Activated naive CD4-positive, alpha-beta T cell (primary cell): Measurements from ENCODE around the gene DDX54.
"Not testable (repeated sequence)": the region's sequence is repeated elsewhere in the genome, so short reads cannot be mapped to it uniquely, and the experiment has no call there.

ENCODE experiments used
- DNase-seq, 4 experiments: peaks; one replicate each; lab custom pipeline; 2025; lab: John Stamatoyannopoulos, UW

Gene DDX54

DNA sequence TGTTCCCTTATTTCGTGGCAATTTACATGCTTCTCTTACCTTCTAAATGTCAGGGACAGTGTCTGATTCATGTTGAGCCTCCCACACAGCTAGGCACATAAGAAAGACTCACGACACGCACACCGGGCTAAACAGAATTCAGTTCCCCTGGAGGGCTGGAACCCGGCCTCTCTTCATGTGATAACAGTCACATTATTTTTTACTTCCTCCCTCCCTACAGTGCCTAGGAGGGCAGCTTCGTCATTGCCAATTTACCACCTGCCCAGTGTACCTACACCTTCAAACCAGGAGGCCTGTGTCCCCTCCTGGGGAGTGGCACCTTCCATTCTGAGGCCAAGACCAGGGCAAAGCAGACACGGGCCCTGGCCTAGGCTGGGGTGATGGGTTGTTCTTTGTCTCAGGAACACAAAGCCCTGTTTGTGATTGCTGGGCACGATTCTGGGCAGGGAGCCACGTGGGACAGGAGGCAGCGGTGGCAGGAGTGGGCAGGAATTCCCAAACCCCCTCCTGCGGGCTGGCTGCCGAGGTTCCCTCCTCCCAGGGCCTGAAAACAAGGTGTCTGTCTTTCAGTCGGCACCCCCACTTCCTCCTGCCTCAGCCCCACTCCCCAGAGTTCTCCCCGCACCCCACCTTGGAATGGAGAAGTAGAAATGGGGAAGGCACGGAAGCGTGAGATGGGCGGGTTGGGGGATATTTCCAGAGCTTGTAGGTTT is 42.9 kb downstream of the DDX54 start:
- no peak for DNase-seq

DNA sequence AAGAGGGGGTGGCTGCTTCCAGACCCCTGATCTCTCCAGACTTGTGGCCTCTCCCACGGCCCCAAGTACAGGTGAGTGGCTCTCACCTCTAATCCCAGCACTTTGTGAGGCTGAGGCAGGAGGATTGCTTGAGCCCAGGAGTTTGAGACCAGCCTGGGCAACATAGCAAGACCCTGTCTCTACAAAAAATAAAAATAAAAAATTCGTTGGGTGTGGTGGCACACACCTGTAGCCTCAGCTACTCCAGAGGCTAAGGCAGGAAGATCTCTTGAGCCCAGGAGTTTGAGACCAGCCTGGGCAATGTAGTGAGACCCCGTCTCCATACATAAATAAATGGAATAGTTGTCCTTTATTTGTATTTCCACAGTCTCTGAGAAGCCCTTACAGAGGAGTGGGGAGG is 43.6 kb downstream of the DDX54 start:
- not testable (repeated sequence) for DNase-seq

DNA sequence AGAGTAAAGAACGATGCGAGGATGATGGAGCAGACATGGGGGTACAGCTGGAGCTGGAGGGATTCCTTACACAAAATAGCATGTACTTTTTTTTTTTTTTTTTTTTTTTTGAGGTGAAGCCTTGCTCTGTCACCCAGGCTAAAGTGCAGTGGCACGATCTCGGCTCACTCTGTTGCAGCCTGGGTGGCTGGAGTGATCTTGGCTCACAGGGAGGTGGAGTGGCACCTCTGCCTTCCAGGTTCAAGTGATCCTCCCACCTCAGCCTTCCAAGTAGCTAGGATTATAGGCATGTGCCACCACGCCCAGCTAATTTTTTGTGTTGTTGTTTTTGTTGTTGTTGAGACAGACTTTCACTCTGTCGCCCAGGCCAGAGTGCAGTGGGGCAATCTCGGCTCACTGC is 44.6 kb downstream of the DDX54 start:
- no peak for DNase-seq

DNA sequence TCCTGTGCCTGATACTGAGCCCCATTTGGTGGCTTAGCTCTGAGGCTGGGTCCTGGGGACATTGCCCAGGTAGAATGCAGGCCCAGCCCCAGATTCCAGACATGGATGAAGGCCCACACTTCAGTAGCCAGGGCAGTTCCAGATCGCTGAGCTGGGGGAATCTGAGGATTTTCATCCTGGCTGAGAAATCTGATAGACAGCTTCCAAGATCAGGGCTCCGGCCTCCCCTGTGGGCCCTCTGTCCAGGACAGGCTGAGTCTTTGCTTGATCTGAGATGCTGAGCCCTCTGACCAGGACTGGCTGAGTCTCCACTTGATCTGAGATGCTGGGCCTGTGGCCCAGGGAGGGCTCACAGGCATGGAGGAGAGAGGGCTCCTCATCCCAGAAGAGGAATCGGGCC is 46.5 kb downstream of the DDX54 start:
- no peak for DNase-seq

DNA sequence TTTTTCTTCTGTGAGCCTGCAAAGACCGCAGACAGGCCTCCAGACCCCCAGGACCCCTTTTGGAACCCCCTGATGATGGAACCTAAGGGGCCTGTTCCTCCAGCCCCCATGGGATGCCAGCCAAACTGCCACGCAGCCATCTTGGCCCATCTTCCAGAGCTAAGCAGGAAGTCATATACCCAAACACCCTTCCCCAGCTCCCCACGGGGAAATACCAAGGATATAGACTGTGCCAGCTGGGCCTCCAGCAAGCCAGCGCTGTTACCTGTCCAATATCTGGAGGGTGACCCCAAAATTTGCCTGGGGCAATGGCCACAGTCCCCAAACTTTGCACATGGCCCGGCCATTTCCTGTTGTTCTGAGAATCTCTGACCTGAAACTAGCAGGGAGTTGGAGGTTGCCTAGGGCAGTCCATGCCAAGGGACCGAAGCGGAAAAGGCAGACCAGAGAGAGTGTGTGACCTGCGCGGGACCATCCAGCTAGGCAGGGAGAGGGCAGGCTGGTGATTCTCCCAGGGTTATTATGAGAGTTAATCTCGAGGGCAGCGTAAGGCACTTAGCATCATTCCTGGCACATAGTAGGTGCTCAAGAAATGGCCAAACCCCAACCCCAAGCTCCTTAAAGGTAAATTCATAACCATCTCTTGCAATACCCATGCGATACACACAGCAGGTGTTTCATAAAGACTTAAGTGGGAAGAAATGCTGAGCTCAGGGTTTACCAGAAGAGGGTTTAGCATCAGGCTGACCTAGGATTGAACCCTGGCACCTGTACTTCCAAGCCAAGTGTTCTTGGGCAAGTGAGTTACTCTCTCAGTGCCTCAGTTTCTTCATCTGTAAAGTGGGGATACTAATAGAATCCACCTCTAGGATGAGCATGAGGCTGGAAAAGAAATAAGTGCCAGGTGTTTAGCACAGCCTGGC is 47.2 kb downstream of the DDX54 start:
- no peak for DNase-seq

DNA sequence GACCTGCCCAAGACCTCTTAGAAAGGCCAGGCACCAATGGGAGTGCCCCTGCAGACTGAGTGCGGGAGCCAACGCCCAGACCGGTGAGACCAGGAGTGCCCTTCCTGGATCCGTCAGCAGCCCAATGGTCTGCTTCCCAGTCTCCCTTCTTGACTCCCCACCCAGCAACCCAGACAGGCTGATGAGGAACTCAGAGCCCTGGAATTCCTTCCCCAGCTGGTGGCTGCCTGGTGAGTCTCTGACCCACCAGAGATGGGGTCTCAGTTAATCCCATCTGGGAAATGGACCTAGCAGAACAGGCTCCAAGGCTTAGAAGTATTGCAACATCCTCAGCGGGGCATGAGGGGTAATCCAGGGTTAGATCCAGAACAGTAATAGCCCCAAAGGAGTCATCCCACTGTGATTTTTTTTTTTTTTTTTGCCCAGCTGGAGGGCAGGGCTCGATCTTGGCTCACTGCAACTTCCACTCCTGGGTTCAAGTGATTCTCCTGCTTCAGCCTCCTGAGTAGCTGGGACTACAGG is 48.2 kb downstream of the DDX54 start:
- DNase-seq: no peak

DNA sequence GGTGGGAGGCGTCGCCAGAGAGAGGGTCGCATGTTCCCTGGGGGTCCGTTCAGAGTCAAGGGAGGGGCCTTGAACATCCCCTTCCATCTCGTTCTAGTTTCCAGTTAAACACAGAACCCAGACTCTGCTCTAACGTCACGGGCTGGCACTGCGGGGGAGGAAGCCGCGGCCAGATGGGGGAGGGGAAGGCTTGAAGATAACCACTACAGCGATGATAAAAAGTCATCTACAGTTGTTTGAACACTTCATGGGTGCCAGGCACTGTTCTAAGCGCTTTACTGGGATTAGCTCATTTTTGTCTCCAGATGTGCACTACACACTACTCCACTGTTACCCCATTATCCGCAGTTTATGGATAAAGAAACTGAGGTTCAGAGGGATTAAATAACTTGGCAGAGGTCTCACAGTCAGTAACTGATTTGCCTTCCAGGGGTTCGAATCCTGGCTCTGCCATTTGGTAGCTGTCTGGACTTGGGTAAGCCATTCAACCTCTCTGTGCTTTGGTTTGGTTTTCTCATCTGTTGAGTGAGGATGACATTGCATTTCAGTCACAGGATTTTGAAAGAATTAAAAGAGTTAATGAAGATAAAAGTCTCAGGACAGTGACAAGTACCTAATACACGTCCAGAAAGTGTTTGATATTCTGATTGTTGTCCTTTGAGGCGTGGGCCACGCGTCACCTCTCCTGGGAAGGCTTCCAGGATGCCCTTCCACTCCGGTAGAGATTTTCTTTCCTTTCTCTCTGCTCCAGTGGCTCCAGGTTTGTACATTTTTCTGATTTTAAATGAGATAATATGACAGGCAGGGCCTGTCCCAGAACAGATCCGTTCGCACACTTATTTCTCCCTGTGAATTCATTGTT is 48.9 kb downstream of the DDX54 start:
- DNase-seq: peak in 1 of 4 experiments; percentile 48

DNA sequence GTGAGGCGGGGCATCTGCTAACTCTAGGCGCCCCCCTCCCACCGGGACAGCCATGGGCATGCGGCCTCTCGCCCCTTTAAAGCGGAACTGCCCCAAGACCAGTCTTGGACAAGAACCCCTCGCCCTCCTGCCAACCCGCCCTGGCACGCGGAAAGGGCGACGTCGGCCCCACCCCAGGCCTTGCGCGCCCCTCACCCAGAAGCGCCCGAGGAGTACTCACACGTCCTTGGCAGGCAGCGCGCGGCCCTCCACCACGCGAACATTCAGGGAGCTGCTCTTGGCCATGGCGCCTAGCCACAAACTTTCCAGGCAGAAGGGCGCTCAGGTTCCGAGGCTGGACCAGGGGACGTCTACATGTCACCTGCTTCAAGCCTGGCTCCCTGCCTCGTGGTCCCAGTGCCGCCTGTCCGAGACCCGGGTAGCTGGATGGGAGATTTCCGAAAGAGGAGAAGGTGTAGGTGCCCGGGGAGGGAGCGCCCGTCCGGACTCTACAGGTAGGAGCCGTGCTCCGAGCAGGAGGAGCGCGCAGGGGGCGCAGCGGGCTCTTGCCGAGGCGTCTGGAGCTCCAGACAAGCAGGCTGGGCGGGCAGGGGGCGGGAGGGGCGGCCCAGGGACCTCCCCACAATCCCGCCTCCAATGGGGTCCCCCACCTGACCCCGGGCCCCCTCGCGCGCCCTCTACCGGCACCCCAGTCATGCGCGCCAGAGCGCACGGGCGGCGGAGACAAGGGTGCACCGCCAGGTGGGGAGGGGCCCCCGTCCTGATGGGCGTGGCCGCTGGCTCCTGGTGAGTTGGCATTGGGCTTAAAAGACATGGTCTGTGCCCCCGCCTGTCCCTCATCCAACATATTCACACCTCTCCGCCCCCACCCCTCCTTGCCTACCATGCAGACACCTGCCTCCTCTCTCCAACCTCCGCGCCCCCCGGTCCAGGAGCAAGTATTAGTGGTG is 49.8 kb downstream of the DDX54 start, which contains the start of gene RASAL1:
Gene RASAL1, minus strand, starts transcription at position 584 of the 950 bp plus-strand sequence. Its CDS starts 299 bp downstream, at position 285.
- DNase-seq: peak; percentile 28 to 84 (median 72)

DNA sequence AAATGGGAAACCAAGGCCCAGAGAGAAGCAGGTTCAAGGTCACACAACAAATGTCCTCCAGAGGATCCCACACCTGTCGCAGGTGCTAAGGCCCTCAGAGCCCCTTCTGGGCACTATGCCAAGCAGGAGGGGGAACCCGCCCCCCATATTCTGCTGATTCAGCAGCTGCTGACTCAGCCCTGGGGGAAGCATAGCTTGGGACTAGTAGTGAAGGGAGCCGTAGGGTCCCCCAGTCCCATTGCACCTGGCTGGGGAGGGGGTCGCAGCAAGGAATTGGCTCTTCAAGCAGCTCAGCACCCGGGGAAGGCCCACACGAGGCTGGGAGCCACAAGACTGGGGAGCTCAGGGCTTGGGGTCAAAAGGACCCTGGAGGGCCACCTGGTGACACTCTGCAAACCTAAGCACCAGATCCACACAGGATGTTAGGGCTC is 50.7 kb downstream of the DDX54 start:
- DNase-seq: no peak

DNA sequence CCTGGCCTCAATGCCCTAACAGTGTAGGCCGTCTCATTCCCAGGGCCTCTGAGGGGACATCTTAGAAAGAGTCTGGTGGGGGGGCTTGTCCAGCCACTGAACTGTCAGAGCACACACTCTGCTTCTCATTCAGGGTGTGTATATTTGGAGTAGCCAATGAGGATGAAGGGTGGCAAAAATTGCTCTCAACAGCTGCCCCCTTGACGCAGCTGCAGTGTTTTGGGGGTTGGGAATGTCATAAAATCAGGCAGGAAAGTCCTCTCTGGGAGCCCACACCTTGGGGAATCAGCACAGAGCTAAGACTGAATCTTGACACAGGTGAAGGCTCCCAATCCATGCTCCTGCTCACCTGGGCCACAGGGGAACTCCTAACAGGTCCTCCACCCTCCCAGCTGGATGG is 51.2 kb downstream of the DDX54 start:
- no peak for DNase-seq

DNA sequence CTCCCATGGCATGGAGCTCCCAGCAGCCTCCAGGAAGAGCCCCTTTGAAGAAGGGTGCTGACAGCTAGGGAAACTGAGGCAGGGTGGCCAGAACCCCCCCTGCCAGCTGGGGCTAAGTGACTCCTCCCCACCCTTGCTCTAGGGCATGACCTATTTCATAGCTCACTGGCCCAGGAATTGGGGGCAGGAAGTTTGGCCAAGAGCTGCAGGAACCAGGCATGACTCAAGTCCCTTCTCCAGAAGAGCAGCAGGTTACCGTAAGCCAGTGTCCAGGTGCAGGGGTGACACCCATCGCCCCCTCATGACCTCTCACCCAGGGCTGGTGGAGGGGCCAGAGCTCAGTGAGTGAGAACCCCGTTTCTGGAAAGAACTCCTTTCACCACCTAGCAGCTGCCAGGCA is 51.6 kb downstream of the DDX54 start:
- no peak for DNase-seq

DNA sequence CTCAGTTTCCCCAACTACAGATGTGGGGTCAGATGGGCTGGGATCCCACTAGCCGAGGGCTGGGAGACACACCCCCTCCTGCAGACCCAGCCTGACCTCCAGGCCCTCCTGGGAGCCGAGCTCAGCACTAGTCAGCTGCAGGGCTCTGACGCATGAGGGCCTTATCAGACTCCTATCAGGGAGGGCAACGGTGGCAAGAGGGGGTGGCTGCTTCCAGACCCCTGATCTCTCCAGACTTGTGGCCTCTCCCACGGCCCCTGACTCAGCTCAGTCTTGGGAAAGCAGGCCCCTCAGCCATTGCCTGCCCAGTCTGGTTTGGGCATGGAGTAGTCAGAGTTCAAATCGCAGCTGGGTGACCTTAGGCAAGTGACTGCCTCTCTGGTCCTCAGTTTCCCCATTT is 52.2 kb downstream of the DDX54 start:
- DNase-seq: no peak

DNA sequence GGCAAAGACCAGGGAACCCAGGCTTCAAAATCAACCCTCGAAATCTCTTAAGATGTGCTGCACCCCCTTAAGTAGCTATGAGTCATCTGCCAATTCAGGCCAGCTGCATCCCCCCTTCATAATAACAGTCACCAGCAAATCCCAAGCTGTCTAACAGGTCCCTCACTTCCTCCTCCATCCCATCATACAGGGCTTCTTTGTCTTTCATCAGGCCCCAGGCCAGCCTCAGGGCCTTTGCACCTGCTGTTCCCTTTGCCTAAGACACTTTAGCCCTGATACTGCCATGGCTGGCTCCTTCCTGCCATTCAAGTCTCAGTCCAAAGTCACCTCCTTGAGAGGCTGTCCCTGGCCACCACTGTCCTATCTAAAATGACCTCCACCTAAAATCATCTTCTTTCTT is 53.7 kb downstream of the DDX54 start:
- no peak for DNase-seq

DNA sequence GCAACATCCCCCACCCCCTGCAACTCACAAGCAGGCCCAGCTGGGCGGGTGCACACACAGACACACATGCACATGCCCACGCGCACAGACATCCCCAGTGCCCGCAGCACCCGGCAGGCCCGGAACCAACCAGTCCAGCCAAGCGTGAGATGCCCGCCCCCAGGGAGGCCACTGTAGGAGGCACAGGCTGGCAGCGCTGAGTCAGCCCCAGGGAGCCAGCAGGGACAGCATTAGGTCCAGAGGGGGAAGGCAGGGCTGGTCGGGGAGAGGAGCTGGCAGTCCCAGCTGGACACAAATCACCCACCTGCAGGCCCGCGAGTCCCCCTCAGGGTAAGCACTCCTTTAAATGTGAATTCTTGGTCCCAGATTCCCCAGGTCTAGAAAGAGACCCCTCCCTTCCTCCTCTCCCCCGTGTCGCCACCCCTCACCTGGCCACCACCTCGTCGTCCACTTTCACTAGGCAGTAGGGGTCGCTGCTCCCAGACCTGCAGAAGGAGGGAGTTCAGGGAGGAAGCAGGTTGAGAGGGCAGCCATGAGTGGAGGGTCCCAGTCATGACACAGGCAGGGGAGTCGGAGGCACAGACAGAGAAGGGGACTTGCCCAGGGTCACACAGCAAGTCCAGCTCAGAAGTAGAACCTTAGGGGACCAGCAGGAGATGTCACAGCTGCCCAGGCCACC is 54.7 kb downstream of the DDX54 start:
- DNase-seq: no peak

DNA sequence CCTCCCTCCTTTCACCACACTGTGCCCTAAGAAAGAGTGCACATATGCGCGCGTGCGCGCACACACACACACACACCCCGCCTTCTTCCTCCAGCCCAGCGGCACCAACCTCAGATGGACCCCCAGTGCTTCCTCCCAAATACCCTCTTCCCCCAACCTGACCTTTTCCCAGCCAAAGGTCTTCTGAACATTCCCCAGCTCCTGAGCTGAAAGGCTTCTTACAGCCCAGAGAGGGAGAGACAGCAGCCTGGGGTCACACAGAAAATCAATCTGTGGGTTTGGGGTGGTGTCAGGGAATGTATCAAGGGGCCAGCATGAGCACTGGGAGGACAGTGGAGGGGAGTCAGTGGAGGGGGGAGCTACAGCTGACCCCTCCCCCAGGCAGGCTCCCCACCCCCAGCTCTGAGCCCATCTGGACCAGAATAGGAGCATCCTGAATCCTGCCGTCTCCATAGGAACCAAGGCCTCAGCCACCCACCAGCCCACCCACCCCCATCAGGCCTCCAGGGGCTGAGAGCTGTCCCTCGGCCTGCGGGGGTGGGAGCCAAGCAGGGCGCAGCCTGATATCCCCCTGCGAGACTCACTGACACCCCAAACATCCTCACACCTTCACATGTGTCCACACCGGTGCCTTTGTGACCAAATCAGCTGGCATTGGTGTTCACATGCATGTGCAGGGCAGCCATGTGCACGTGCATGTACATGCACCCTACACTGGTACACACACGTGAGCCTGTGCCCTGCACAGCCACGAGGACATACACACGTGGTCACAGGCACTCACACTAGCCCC is 55.4 kb downstream of the DDX54 start:
- DNase-seq: no peak

DNA sequence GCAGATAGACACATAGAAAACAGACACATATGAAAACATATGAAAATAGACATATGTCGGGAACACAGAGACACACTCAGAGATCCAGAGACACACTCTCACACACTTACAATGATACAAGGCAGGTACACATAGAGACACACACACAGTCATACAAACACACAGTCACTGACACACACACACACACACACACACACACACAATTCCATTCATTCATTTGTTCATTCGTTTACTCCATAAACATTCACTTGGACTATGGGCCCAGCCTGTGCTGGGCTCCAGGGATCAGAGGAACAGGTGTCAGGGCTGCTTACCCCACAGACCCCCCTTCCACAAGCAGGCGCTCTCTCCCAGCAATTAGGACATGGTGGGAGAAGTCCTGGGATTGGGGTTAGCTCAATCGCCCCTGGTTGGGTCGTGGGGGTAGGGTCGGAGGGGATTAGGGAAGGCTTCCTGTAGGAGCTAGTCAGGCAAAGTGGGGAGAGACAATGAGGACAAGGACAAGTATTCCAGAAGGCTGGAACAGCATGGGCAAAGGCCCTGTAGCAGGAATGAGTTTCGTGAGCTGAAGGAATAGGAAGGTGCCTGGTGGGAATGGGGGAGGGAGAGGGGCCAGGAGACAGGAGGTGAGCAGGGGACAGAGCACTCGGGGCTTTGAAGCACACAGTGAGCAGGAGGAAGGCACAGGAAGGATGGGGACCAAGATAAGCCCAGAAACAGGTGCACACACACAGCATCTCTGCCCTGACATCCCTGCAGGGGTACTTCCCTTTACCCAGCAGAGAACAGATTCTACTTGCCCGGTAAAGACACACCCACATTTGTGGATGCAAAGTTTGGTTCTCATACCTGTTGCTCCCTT is 56.2 kb downstream of the DDX54 start:
- no peak for DNase-seq

DNA sequence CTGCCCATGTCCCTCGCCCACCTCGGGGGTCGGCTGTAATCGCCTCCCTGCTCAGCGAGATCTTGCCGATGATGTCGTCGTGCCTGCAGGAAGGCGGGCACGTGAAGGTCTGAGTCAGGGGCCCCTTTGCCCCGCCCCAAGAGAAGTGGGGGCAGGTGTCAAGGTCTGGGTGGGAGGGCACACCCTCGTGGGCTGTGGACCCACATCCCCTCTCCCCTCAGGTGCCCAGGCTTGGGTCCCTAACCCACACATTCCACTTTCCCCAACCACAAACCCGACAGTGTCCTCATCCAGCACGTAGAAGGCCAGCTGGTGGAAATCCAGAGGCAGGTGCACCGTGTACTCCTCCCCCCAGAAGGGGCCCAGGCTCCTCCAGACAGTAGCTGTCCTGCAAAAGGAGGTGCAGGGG is 57.5 kb downstream of the DDX54 start:
- no peak for DNase-seq

DNA sequence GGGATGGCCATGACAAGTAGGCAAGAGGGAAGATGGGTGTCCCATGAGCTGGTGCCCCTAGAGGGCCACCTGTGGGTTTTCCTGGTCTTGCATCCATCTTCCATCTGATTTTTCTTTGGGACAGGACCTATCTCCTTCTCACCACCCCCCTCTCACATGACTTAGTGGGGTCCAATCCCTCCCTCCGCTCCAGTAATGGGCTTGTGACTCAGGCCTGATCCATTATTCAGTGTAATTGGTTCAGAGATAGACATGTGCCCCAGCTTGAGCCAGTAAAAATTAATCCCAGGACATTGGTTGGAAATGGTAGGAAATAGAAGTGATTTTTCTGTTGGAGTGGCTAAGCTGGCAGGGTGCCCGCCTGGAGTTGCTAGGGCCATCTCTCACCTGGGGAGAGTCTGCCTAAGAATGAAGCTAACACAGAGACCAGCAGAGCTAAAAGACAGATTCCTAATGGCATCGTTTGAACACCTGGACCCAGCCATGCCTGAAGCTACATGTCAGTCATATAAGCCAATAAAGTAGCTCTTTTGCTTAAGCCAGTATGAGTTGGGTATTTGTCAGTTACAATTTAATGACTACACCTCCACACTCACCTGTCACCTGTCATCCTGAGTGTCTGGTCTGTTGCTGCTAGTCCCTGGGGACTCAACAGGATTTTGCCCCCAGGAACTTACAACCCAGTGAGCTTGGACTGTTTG is 64.5 kb downstream of the DDX54 start:
- no peak for DNase-seq
